Measurements from ENCODE around the gene EGLN2.

DNA sequence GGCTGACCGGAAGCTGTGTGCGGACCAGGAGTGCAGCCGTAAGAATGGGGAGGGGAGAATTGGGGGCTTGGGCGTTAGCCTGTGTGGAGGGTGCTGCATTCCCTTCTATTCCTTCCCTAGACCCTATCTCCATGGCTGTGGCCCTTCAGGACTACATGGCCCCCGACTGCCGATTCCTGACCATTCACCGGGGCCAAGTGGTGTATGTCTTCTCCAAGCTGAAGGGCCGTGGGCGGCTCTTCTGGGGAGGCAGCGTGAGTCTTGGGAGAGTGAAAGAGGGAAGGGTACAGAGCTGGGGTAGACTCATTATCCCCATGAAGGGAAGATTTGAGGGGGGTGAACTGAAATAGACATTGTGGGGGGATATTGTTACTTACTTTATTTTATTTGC, 23.4 kb upstream of the EGLN2 start:
- no peak for TF ChIP-seq YY1 (IDR thresholded peaks at IDR 0.05; ENCODE audit: low read depth)
- no peak for TF ChIP-seq TAF1 (IDR thresholded peaks at IDR 0.05; ENCODE audit: low read depth)
- no peak for TF ChIP-seq REST (IDR thresholded peaks at IDR 0.05; ENCODE audit: low read depth)
- TF ChIP-seq, protein P1, sequence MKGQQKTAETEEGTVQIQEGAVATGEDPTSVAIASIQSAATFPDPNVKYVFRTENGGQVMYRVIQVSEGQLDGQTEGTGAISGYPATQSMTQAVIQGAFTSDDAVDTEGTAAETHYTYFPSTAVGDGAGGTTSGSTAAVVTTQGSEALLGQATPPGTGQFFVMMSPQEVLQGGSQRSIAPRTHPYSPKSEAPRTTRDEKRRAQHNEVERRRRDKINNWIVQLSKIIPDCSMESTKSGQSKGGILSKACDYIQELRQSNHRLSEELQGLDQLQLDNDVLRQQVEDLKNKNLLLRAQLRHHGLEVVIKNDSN (IDR thresholded peaks at IDR 0.05): no peak
- TF ChIP-seq CEBPB (IDR thresholded peaks at IDR 0.05): no peak

Measured in Ishikawa (cell line).